HG02623 (cell line): ENCODE data around the gene DPY19L2.
"Not testable (repeated sequence)": the region's sequence is repeated elsewhere in the genome, so short reads cannot be mapped to it uniquely, and the experiment has no call there.

Experiments
- ATAC-seq: cut with Tn5 transposase; IDR thresholded peaks from one replicate; pipeline ENCODE4 v1.9.1; 2021; ENCODE audit warnings: moderate library complexity; ENCODE audit not compliant: unreplicated experiment

DPY19L2 gene

DNA sequence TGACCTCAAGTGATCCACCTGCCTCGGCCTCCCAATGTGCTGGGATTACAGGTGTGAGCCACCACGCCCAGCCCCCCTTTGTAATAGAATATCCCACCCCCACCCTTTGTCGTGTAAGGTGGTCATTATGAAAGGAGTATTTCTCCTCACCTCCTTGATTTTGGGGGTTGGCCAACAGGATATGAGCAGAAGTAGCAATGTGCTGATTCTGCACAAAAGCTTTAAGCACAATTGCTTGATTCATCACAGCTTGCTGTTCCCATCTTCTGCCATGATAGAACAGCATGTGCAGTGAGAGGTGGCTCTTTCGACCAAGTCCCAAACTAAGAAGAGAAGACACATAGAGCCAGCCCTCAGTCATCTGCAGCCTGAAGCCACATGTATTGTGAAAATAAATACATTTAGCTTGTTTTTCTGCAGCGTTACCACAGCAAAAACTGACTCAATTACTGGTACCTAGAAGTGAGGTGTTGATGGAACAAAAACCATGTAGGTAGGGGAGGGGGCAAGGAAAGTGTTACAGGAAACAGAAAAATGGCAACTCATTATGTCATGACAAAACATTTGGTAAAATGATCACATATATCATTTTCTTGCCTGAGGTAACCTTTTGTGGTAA, 122.9 kb downstream of the DPY19L2 start:
- not testable (repeated sequence) for ATAC-seq

DNA sequence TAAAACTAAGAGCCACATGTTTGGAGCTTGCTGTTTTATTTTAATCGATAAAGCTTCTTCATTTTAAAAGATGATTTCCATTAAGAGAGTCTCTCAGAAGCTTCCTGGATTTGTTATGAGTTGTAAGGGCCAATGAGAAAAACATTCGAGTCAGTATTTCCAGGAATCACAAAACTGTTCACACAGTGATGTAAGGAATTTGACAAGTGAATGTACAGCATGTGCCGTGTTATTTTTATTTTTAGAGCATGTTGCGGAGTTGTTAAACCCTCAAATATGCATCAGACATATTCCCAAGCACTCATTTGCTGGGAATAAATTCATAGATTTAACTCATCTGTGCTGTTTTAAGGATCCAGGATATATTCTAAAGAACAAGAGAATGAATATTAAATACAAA, 129.6 kb downstream of the DPY19L2 start:
- not testable (repeated sequence) for ATAC-seq

DNA sequence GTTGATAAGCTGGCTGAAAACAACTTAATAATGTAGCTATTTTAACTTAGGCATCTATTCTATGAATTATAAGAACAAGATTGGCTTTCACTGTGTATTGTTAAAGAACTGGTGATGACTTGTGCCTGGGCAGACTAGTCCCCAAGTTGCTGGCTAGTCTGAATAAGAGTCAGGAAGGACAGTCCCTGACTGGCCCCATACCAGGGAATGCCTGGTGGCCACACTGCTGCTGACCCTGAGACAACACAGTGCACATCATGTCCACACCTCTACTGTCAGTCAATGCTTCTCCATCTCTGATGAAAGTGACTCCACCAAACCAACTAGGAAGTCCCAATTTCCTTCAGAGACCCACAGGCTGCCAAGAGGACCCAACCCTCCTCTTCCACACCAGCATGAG, 130.5 kb downstream of the DPY19L2 start:
- ATAC-seq, result not testable (repeated sequence)

DNA sequence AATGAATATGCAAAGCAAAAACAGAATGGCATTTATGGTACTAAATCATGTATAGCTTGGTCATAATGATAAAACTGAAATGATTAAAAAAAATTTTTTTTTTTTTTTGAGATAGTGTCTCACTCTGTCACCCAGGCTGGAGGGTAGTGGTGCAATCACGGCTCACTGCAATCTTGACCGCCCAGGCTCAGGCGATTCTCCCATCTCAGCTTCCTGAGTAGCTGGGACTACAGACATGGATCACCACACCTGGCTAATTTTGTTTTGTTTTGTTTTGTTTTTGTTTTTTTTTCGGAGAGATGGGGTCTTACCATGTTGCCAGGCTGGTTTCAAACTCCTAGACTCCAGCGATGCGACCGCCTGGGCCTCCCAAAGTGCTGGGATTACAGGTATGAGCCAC, 138.7 kb downstream of the DPY19L2 start:
- ATAC-seq, result not testable (repeated sequence)

DNA sequence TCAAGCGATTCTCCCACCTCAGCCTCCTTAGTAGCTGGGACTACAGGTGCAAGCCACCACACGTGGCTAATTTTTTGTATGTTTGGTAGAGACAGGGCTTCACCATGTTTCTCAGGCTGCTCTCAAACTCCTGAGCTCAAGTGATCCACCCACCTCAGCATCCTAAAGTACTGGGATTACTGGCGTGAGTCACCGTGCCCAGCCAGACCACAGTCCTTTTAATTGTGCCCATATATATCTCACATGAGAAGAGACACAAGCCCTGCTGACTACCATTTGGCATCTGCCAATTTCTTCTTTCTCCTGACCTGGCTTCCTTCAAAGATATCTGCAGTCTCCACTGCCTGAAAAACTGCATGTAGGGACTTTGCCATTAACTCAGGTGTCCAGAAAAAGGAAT, 142.5 kb downstream of the DPY19L2 start:
- ATAC-seq, result no peak

DNA sequence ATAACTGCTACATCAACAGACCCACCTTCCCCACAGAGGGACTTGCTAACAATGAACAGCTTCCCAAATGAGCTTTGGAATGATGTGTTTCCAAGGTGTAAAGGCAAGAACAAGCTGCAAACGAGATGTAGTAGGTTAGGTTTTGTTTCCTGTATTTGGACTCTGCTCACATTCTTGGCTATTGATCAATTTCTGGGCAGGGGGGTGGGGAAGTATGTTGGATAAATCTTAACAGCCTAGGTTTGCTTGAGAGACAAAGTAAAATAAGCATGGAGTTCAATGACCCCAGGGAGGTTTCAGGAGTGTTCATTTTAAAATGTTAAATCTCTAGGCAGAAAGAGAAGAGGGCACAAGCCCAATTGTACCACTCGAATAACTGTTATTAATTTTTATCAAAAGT, 146.6 kb downstream of the DPY19L2 start:
- ATAC-seq, result no peak
